T-helper 22 cell (primary cell): ENCODE data around the gene CAPN9.

Source experiments
- DNase-seq: peaks from one replicate; pipeline ENCODE4 v3.0.0-alpha.2; 2020; ENCODE audit warnings: low read depth

CAPN9 gene

GRCh38 chr1:230796626-230797025 is 49.4 kb downstream of the CAPN9 start:
- no peak for DNase-seq

GRCh38 chr1:230797376-230797920 is 50.3 kb downstream of the CAPN9 start:
- DNase-seq: no peak

- DNase-seq: no peak
These were observed 50.8 kb downstream of the CAPN9 start for GRCh38 chr1:230797942-230798365.

- no peak for DNase-seq
These were observed 51.3 kb downstream of the CAPN9 start for GRCh38 chr1:230798491-230798890.

GRCh38 chr1:230800891-230801840 is 54.0 kb downstream of the CAPN9 start:
- no peak for DNase-seq

GRCh38 chr1:230804396-230804795 is 57.2 kb downstream of the CAPN9 start:
- DNase-seq: no peak

GRCh38 chr1:230806552-230806951 is 59.4 kb downstream of the CAPN9 start:
- no peak for DNase-seq

- no peak for DNase-seq
These were observed 59.8 kb downstream of the CAPN9 start for GRCh38 chr1:230807029-230807428.

- no peak for DNase-seq
These were observed 60.5 kb downstream of the CAPN9 start for GRCh38 chr1:230807561-230808280.

- DNase-seq: no peak
These were observed 61.2 kb downstream of the CAPN9 start for GRCh38 chr1:230808281-230808872.

- DNase-seq: no peak
These were observed 62.2 kb downstream of the CAPN9 start for GRCh38 chr1:230809256-230809990.

GRCh38 chr1:230812568-230812967 is 65.4 kb downstream of the CAPN9 start:
- no peak for DNase-seq

- no peak for DNase-seq
These were observed 67.9 kb downstream of the CAPN9 start for GRCh38 chr1:230814949-230815692.

- no peak for DNase-seq
These were observed 68.8 kb downstream of the CAPN9 start for GRCh38 chr1:230816018-230816417.

- no peak for DNase-seq
These were observed 71.2 kb downstream of the CAPN9 start for GRCh38 chr1:230818367-230818766.

- no peak for DNase-seq
These were observed 71.7 kb downstream of the CAPN9 start for GRCh38 chr1:230818901-230819300.

- no peak for DNase-seq
These were observed 72.8 kb downstream of the CAPN9 start for GRCh38 chr1:230819976-230820375.

- DNase-seq: no peak
These were observed 73.4 kb downstream of the CAPN9 start for GRCh38 chr1:230820568-230820967.

GRCh38 chr1:230821346-230821745 is 74.2 kb downstream of the CAPN9 start:
- DNase-seq: no peak

GRCh38 chr1:230822092-230822581 is 74.9 kb downstream of the CAPN9 start:
- DNase-seq: no peak

- no peak for DNase-seq
These were observed 76.2 kb downstream of the CAPN9 start for GRCh38 chr1:230823426-230823825.
